NT2/D1 (cell line): Measurements from ENCODE around the gene TRIM43B.
"Not testable (repeated sequence)": the region's sequence is repeated elsewhere in the genome, so short reads cannot be mapped to it uniquely, and the experiment has no call there.

Experiments
- SUZ12 ChIP-seq: IDR thresholded peaks from 2 replicates; pipeline ENCODE4 v1.6.1; 2011; ENCODE audit not compliant: insufficient read length, insufficient read depth; ENCODE audit errors: extremely low read depth
- YY1 ChIP-seq: IDR thresholded peaks from 2 replicates; pipeline ENCODE4 v1.6.1; 2011; ENCODE audit not compliant: insufficient read length, insufficient read depth

DNA sequence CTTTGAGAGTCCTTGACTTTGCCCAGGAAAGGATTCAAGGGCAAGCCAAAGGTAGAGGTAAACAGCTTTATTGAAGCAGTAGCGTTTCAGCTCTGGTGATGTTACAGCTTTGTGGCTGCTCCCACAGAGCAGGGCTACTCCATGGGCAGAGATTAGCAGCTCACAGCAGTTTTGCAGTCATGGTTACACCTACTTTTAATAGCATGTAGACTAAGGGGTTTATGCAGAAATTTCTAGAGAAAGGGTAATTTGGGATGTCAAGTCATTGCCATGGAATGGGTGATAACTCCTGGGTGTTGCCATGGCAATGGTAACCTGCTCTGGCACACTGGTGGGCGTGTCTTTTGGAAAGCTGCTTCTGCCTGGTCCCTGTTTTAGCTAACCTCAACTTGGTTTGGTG lies 18.0 kb downstream of the TRIM43B start:
- not testable (repeated sequence) for TF ChIP-seq YY1, SUZ12
